GM19463 (cell line): ENCODE data around the gene PTPRN2.
A peak's percentile ranks its signal among the peaks of the same experiment; 100 is the strongest.
"Not testable (repeated sequence)": the region's sequence is repeated elsewhere in the genome, so short reads cannot be mapped to it uniquely, and the experiment has no call there.

Source experiments
- ATAC-seq: cut with Tn5 transposase; IDR thresholded peaks from one replicate; pipeline ENCODE4 v1.9.1; 2021; ENCODE audit warnings: mild to moderate bottlenecking, moderate library complexity; ENCODE audit not compliant: unreplicated experiment

PTPRN2 gene

GRCh38 chr7:157516911-157517781, 1070.5 kb downstream of the PTPRN2 start:
- no peak for ATAC-seq

GRCh38 chr7:157516311-157516710, 1071.3 kb downstream of the PTPRN2 start:
- ATAC-seq = no peak

GRCh38 chr7:157515342-157516041, 1072.1 kb downstream of the PTPRN2 start:
- ATAC-seq = no peak

GRCh38 chr7:157514746-157515145, 1072.9 kb downstream of the PTPRN2 start:
- no peak for ATAC-seq

GRCh38 chr7:157514306-157514705, 1073.3 kb downstream of the PTPRN2 start:
- ATAC-seq = no peak

- no peak for ATAC-seq
Measured at GRCh38 chr7:157513682-157514081, 1073.9 kb downstream of the PTPRN2 start.

- ATAC-seq = no peak
Measured at GRCh38 chr7:157513162-157513621, 1074.4 kb downstream of the PTPRN2 start.

- no peak for ATAC-seq
Measured at GRCh38 chr7:157509226-157509625, 1078.4 kb downstream of the PTPRN2 start.

GRCh38 chr7:157508477-157508881, 1079.1 kb downstream of the PTPRN2 start:
- ATAC-seq = no peak

- ATAC-seq = no peak
Measured at GRCh38 chr7:157507987-157508386, 1079.6 kb downstream of the PTPRN2 start.

- no peak for ATAC-seq
Measured at GRCh38 chr7:157506268-157506667, 1081.4 kb downstream of the PTPRN2 start.

GRCh38 chr7:157505646-157506045, 1082.0 kb downstream of the PTPRN2 start:
- ATAC-seq = no peak

GRCh38 chr7:157503229-157503628, 1084.4 kb downstream of the PTPRN2 start:
- no peak for ATAC-seq

GRCh38 chr7:157502701-157503111, 1084.9 kb downstream of the PTPRN2 start:
- ATAC-seq = peak; percentile 54

GRCh38 chr7:157501581-157501980, 1086.0 kb downstream of the PTPRN2 start:
- ATAC-seq = no peak

GRCh38 chr7:157500989-157501540, 1086.6 kb downstream of the PTPRN2 start:
- not testable (repeated sequence) for ATAC-seq

- no peak for ATAC-seq
Measured at GRCh38 chr7:157500171-157500960, 1087.3 kb downstream of the PTPRN2 start.

GRCh38 chr7:157499835-157500153, 1087.8 kb downstream of the PTPRN2 start:
- no peak for ATAC-seq

GRCh38 chr7:157499121-157499834, 1088.3 kb downstream of the PTPRN2 start:
- ATAC-seq = no peak

GRCh38 chr7:157498657-157499056, 1089.0 kb downstream of the PTPRN2 start:
- no peak for ATAC-seq
